ENCODE results near the gene FLAD1.

Gene FLAD1

GRCh38 chr1:155011437-155012025 lies 28.4 kb downstream of the FLAD1 start:
- no peak for DNase-seq (ENCODE audit: low read depth)
- H3K4me3 ChIP-seq (ENCODE audit: low read depth, low read length): no peak overlapping the region

DNA sequence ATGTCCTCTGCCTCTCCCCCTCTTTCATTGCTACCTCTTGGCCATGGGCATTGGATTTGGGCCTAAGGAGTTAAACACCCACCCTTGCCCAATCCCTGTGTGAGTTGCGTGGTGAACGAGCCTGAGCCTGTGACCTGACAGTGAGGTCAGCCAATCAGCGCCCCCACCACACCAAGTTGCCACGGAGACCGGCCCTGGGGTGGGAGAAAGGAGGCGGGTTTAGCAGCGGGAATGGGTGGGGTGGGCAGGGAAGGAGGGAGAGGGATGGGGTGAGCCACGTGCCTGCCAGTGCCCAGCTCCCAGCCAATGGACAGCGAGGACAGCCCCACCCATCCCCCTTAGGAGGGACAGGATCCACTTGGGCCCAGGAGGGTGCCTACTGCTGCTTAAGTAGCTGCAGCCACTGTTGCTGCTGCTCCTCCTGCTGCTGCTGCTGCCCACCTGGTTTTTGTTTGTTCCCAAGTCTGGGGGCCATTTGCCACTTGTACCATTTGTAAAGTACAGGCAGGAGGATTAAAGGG lies 28.9 kb downstream of the FLAD1 start:
- H3K4me3 ChIP-seq (ENCODE audit: low read depth, low read length): no peak overlapping the region
- no peak for DNase-seq (ENCODE audit: low read depth)

DNA sequence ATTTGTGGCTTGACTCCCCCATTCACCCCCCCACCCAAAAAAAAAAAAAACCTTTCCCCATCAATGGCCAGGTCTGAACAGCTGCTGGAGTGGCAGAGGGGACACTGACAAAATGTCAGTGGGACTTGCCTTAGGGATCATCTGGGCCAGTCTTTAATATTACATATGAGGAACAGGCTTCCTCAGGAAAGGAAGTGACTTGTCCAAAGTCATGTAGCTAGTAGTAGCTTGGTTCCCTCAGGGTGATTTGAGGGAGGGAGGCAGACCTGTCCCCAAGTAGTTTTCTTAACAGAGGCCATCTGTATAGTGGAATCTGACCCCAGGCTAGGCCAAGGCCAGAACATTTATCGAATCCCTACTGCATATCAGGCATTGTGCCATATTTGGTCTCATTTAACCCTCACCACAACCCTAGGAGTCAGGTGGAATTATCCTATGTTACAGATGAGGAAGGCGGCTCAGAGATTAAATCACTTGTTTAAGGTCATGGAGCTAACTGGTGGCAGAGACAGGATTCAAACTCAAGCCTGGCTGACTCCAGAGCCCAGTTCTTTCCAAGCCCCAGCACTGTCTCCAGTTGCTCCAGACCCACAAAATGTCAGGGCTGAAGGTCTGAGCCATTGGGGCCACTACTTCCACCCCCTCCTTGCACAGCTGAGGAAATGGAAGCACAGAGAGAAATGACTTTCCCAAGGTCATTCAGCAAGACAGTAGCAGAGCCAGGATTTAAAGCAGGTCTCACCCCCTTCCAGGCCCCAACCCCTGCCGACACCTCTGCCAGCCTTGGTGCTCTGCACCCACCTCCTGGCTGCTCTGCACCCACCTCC lies 29.8 kb downstream of the FLAD1 start:
- no peak for DNase-seq (ENCODE audit: low read depth)
- no peak overlapping the region for H3K4me3 ChIP-seq (ENCODE audit: low read depth, low read length)

- DNase-seq (ENCODE audit: low read depth): no peak
- no peak overlapping the region for H3K4me3 ChIP-seq (ENCODE audit: low read depth, low read length)
These were observed 30.5 kb downstream of the FLAD1 start for GRCh38 chr1:155013632-155014031.

GRCh38 chr1:155014709-155015508 lies 31.8 kb downstream of the FLAD1 start:
- no peak overlapping the region for H3K4me3 ChIP-seq (ENCODE audit: low read depth, low read length)
- DNase-seq (ENCODE audit: low read depth): no peak

GRCh38 chr1:155015527-155016230 lies 32.5 kb downstream of the FLAD1 start:
- DNase-seq (ENCODE audit: low read depth): no peak
- H3K4me3 ChIP-seq (ENCODE audit: low read depth, low read length): no peak overlapping the region

DNA sequence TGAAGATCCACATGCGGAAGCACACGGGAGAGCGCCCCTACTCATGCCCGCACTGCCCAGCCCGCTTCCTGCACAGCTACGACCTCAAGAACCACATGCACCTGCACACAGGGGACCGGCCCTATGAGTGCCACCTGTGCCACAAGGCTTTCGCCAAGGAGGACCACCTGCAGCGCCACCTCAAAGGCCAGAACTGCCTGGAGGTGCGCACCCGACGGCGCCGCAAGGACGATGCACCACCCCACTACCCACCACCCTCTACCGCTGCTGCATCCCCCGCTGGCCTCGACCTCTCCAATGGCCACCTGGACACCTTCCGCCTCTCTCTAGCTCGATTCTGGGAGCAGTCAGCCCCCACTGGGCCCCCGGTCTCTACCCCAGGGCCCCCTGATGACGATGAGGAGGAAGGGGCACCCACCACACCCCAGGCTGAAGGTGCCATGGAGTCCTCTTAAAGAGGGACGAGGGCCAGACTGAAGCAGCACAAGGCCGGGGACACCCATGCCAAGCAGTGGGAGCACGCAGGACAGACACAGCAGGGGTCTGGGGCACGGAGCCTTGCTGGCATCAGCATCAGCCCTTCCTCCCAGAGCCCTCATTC lies 33.2 kb downstream of the FLAD1 start:
- no peak overlapping the region for H3K4me3 ChIP-seq (ENCODE audit: low read depth, low read length)
- no peak for DNase-seq (ENCODE audit: low read depth)

- DNase-seq (ENCODE audit: low read depth): peak; percentile 82
- H3K4me3 ChIP-seq (ENCODE audit: low read depth, low read length): peak overlapping the region; percentile 31
These were observed 34.1 kb downstream of the FLAD1 start for GRCh38 chr1:155017041-155017945.

GRCh38 chr1:155017946-155018316 lies 34.8 kb downstream of the FLAD1 start:
- no peak for DNase-seq (ENCODE audit: low read depth)
- H3K4me3 ChIP-seq (ENCODE audit: low read depth, low read length): peak overlapping the region; percentile 31

DNA sequence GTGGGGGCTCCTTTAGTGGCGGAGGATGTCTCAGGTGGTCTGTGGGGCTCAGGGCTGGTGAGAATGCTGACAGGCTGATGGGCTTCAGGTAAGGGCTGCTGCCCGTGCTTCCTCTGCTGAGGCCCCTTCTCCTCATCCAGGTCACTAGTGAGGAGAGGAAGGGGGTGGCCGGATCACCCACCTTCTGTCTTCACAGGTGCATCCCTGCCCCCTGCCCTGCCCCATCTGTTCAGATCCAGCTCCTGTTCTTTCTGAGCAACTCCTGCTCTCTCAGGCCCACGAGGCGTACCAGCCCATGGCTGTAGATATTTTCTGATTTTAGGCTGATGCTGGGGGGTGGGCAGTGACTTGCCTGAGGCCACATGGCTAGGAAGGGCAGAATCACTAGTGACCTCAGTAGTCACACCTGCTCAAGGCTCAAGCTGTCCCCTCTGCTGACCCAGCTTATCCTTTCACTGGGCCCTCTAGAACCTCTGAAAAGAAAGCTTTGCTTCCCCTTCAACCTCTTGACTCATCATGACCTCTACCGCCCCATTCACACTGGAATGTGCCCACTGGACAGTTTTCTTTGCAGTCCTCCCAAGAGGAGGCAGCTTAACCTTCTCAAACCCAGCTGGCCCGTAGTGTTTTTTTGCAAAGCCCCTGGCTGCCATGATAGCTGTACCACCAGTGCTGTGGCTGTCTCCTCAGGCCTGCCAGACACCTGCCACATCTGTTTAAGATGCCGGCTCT lies 35.6 kb downstream of the FLAD1 start:
- no peak overlapping the region for H3K4me3 ChIP-seq (ENCODE audit: low read depth, low read length)
- DNase-seq (ENCODE audit: low read depth): no peak

- no peak overlapping the region for H3K4me3 ChIP-seq (ENCODE audit: low read depth, low read length)
- no peak for DNase-seq (ENCODE audit: low read depth)
These were observed 36.5 kb downstream of the FLAD1 start for GRCh38 chr1:155019377-155020245.

GRCh38 chr1:155022136-155022926 lies 39.2 kb downstream of the FLAD1 start:
- DNase-seq (ENCODE audit: low read depth): no peak
- H3K4me3 ChIP-seq (ENCODE audit: low read depth, low read length): no peak overlapping the region

- no peak overlapping the region for H3K4me3 ChIP-seq (ENCODE audit: low read depth, low read length)
- no peak for DNase-seq (ENCODE audit: low read depth)
These were observed 39.7 kb downstream of the FLAD1 start for GRCh38 chr1:155022927-155023236.

DNA sequence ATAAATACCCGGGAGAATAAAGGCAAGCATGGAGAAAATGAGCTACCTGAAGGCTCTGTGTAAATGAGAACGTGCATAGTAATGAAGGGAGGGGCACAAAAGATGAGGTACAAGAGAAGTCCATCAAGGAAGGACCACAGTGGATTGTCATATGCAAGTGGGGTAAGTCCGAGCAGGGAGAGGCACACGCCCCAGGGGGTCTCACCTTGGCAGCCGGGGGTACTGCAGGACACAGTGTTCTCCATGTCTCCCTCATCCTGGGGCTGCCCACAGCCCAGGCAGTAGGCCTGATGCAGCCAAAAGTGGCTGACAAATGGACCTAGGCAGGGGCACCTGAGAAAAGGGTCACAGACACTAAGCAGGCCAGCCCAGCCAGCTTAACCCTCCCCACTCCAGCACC lies 40.5 kb downstream of the FLAD1 start:
- H3K4me3 ChIP-seq (ENCODE audit: low read depth, low read length): no peak overlapping the region
- no peak for DNase-seq (ENCODE audit: low read depth)

DNA sequence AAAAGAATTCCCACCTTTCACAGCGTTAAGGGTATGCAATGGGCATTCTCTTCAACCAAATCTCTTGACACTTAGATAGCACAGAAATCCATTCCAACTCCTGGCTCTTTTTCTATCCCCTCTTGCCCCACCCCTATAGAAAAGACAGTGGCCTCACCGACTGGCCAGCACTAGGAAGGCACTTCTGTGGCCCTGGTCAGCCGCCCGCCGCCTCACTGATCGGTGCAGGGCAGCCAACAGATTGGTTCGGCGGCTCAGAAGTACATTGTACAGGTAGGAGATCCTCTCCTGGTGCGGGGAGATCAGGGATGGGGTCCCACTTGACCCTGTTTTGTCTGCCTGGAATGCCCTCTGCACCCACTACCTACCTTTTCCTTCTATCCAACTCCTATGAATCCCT lies 41.2 kb downstream of the FLAD1 start:
- no peak overlapping the region for H3K4me3 ChIP-seq (ENCODE audit: low read depth, low read length)
- DNase-seq (ENCODE audit: low read depth): no peak

DNA sequence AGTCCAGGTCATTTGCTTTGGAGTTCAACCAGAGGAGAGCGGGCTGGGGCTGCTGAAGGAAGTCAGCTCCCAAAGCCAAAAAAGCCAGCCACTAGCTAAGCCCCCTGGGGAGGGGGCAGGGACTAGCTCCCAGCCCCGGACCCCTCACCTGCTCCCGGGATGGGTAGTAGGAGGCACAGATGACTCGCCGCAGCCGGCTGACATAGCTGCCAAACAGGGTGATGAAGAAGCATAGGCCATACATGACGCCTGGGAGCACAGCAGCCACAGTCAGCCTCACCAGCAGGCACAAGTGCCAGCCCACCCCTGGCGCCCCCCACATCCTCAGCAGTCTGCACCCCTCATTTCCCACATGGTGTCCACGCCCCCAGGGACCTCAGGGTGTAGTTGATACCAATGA lies 43.0 kb downstream of the FLAD1 start:
- no peak for DNase-seq (ENCODE audit: low read depth)
- no peak overlapping the region for H3K4me3 ChIP-seq (ENCODE audit: low read depth, low read length)
